Activated CD4-positive, alpha-beta memory T cell treated with anti-CD3 and anti-CD28 coated beads, Interleukin-2, amount 10 ng/mL, durations not matched to agents 7 days and 5 days (primary cell): ENCODE measurements around the gene C1QL3. TPM values are rescaled to one million over a fixed set of nuclear protein-coding genes. Genes with fewer than 3 reads are reported as not detected.

Source experiments
- CTCF ChIA-PET: fragments of 350-600 bp; sonication (Branson Sonifier 250); formaldehyde crosslinking; loops from one replicate; lab custom pipeline; 2021; ENCODE audit warnings: antibody characterized with exemption, inconsistent platforms; lab: Charles Lee
- POLR2A ChIA-PET: fragments of 350-600 bp; sonication (Branson Sonifier 250); formaldehyde crosslinking; loops from one replicate; lab custom pipeline; 2021; ENCODE audit warnings: antibody characterized with exemption; lab: Charles Lee
- DNase-seq: peaks from one replicate; pipeline ENCODE4 v3.0.0-alpha.2; 2020
- H3K27ac Mint-ChIP-seq: one replicate; pipeline ENCODE4 v1.8.0; 2021; ENCODE audit warnings: mild to moderate bottlenecking, mixed read lengths
- H3K27me3 Mint-ChIP-seq: one replicate; pipeline ENCODE4 v1.8.0; 2021; ENCODE audit warnings: mixed read lengths
- H3K36me3 Mint-ChIP-seq: one replicate; pipeline ENCODE4 v1.8.0; 2021; ENCODE audit warnings: low read depth, mixed read lengths
- H3K4me1 Mint-ChIP-seq: one replicate; pipeline ENCODE4 v1.8.0; 2021; ENCODE audit warnings: mixed read lengths
- H3K4me3 Mint-ChIP-seq: one replicate; pipeline ENCODE4 v1.8.0; 2021; ENCODE audit warnings: mild to moderate bottlenecking, mixed read lengths
- H3K9me3 Mint-ChIP-seq: one replicate; pipeline ENCODE4 v1.8.0; 2021; ENCODE audit warnings: mixed read lengths
- total RNA-seq, 2 experiments: library from RNA; stranded (reverse); gene quantifications; one replicate each; pipeline ENCODE4 v1.2.3, GENCODE V29; 2021

Gene C1QL3
- total RNA-seq, 2 experiments from 2014 or later = 0.08 to 0.15 TPM

GRCh38 chr10:16527452-16527851, 5.8 kb upstream of the C1QL3 start:
- DNase-seq = no peak
- Mint-ChIP-seq H3K36me3 (no peaks in the 10 kb centered on the region), H3K27ac (no peak overlapping the region), H3K4me3 (no peak overlapping the region), H3K9me3 (no peaks in the 10 kb centered on the region), H3K4me1 (peaks cover 3% of the 10 kb centered on the region), H3K27me3 (peaks cover 29% of the 10 kb centered on the region)
- CTCF ChIA-PET = interaction anchor here (0.9 to 1.4 kb wide), 2 partner anchors 17 to 90 kb away, joined by 3 read pairs; partner anchors contain the start of gene PTER
- POLR2A ChIA-PET = no interaction called here

- ChIA-PET POLR2A (no interaction called here), CTCF (interaction anchor here (1.5 kb wide), 1 partner anchor 641 kb away, joined by 3 read pairs; no protein-coding TSS in a partner anchor)
- Mint-ChIP-seq H3K4me1 (peaks cover 15% of the 10 kb centered on the region), H3K27ac (no peak overlapping the region), H3K4me3 (peak overlapping the region; percentile 44), H3K27me3 (peaks cover 38% of the 10 kb centered on the region), H3K36me3 (no peaks in the 10 kb centered on the region), H3K9me3 (no peaks in the 10 kb centered on the region)
- DNase-seq = peak; percentile 41
Measured at GRCh38 chr10:16520900-16521299, 779 bp downstream of the C1QL3 start.

GRCh38 chr10:16519908-16520861, 1.5 kb downstream of the C1QL3 start:
- ChIA-PET POLR2A (no interaction called here), CTCF (interaction anchor here (1.5 kb wide), 1 partner anchor 640 kb away, joined by 3 read pairs; no protein-coding TSS in a partner anchor)
- Mint-ChIP-seq H3K4me1 (peaks cover 15% of the 10 kb centered on the region), H3K27me3 (peaks cover 34% of the 10 kb centered on the region), H3K4me3 (peak overlapping the region; percentile 69), H3K27ac (no peak overlapping the region), H3K9me3 (no peaks in the 10 kb centered on the region), H3K36me3 (no peaks in the 10 kb centered on the region)
- no peak for DNase-seq

- Mint-ChIP-seq H3K27ac (no peak overlapping the region), H3K9me3 (no peaks in the 10 kb centered on the region), H3K27me3 (peaks cover 30% of the 10 kb centered on the region), H3K4me3 (peak overlapping the region; percentile 35), H3K4me1 (peaks cover 15% of the 10 kb centered on the region), H3K36me3 (no peaks in the 10 kb centered on the region)
- DNase-seq = no peak
- POLR2A ChIA-PET = no interaction called here
- CTCF ChIA-PET = interaction anchor here (0.5 to 1.1 kb wide), 3 partner anchors 14 to 617 kb away, joined by 3 read pairs; no protein-coding TSS in a partner anchor
Measured at GRCh38 chr10:16519250-16519907, 2.3 kb downstream of the C1QL3 start.

GRCh38 chr10:16518822-16519221, 2.9 kb downstream of the C1QL3 start:
- H3K4me3 Mint-ChIP-seq = peak overlapping the region; percentile 35
- H3K27me3 Mint-ChIP-seq = peaks cover 30% of the 10 kb centered on the region

GRCh38 chr10:16510843-16511242, 10.8 kb downstream of the C1QL3 start:
- Mint-ChIP-seq H3K9me3 (no peaks in the 10 kb centered on the region), H3K27ac (no peak overlapping the region), H3K4me1 (peaks cover 5% of the 10 kb centered on the region), H3K27me3 (no peaks in the 10 kb centered on the region), H3K4me3 (no peak overlapping the region), H3K36me3 (peaks cover 12% of the 10 kb centered on the region)
- ChIA-PET CTCF (no interaction called here), POLR2A (interaction anchor here (0.7 kb wide), 1 partner anchor 73 kb away, joined by 4 read pairs; no protein-coding TSS in a partner anchor)
- no peak for DNase-seq

More at GRCh38 chr10:16518822-16519221, 2.9 kb downstream of the C1QL3 start:
- Mint-ChIP-seq H3K9me3 (no peaks in the 10 kb centered on the region), H3K4me1 (peaks cover 15% of the 10 kb centered on the region), H3K27ac (no peak overlapping the region), H3K36me3 (no peaks in the 10 kb centered on the region)
- DNase-seq = no peak
- ChIA-PET CTCF (interaction anchor here (0.5 to 1.1 kb wide), 3 partner anchors 13 to 616 kb away, joined by 3 read pairs; no protein-coding TSS in a partner anchor), POLR2A (no interaction called here)

- Mint-ChIP-seq H3K27me3 (no peaks in the 10 kb centered on the region), H3K4me1 (peaks cover 5% of the 10 kb centered on the region), H3K4me3 (no peak overlapping the region), H3K27ac (no peak overlapping the region), H3K36me3 (peaks cover 12% of the 10 kb centered on the region), H3K9me3 (no peaks in the 10 kb centered on the region)
- CTCF ChIA-PET = no interaction called here
- DNase-seq = no peak
- POLR2A ChIA-PET = no interaction called here
Measured at GRCh38 chr10:16509996-16510395, 11.7 kb downstream of the C1QL3 start.

- Mint-ChIP-seq H3K27ac (no peak overlapping the region), H3K4me3 (no peak overlapping the region), H3K9me3 (no peaks in the 10 kb centered on the region), H3K36me3 (peaks cover 9% of the 10 kb centered on the region), H3K27me3 (no peaks in the 10 kb centered on the region), H3K4me1 (no peaks in the 10 kb centered on the region)
- CTCF ChIA-PET = interaction anchor here (1.3 kb wide), 1 partner anchor 14 kb away, joined by 3 read pairs; no protein-coding TSS in a partner anchor
- DNase-seq = no peak
- POLR2A ChIA-PET = no interaction called here
Measured at GRCh38 chr10:16505161-16505560, 16.5 kb downstream of the C1QL3 start.

GRCh38 chr10:16497911-16498310, 23.8 kb downstream of the C1QL3 start:
- no peak overlapping the region for H3K4me3 Mint-ChIP-seq
- no peak for DNase-seq

GRCh38 chr10:16493884-16494536, 27.7 kb downstream of the C1QL3 start:
- no peaks in the 10 kb centered on the region for H3K27me3 Mint-ChIP-seq
- H3K4me3 Mint-ChIP-seq = no peak overlapping the region
- H3K36me3 Mint-ChIP-seq = peaks cover 5% of the 10 kb centered on the region
- no peaks in the 10 kb centered on the region for H3K9me3 Mint-ChIP-seq
- ChIA-PET POLR2A (no interaction called here), CTCF (no interaction called here)
- DNase-seq = no peak
- no peak overlapping the region for H3K27ac Mint-ChIP-seq
- H3K4me1 Mint-ChIP-seq = no peaks in the 10 kb centered on the region

More at GRCh38 chr10:16497911-16498310, 23.8 kb downstream of the C1QL3 start:
- Mint-ChIP-seq H3K9me3 (no peaks in the 10 kb centered on the region), H3K27ac (no peak overlapping the region), H3K4me1 (no peaks in the 10 kb centered on the region), H3K36me3 (no peaks in the 10 kb centered on the region), H3K27me3 (no peaks in the 10 kb centered on the region)
- ChIA-PET POLR2A (no interaction called here), CTCF (no interaction called here)

GRCh38 chr10:16491933-16492332, 29.7 kb downstream of the C1QL3 start:
- Mint-ChIP-seq H3K4me3 (no peak overlapping the region), H3K36me3 (peaks cover 7% of the 10 kb centered on the region), H3K4me1 (no peaks in the 10 kb centered on the region), H3K9me3 (no peaks in the 10 kb centered on the region), H3K27ac (no peak overlapping the region), H3K27me3 (no peaks in the 10 kb centered on the region)
- DNase-seq = no peak
- ChIA-PET CTCF (interaction anchor here (0.6 to 1.0 kb wide), 2 partner anchors 48 to 52 kb away, joined by 3 to 5 read pairs; no protein-coding TSS in a partner anchor), POLR2A (no interaction called here)

- CTCF ChIA-PET = interaction anchor here (0.9 to 1.1 kb wide), 2 partner anchors 10 to 588 kb away, joined by 3 read pairs; no protein-coding TSS in a partner anchor
- H3K9me3 Mint-ChIP-seq = no peaks in the 10 kb centered on the region
- H3K4me3 Mint-ChIP-seq = no peak overlapping the region
- H3K27ac Mint-ChIP-seq = no peak overlapping the region
- no peaks in the 10 kb centered on the region for H3K4me1 Mint-ChIP-seq
- peaks cover 11% of the 10 kb centered on the region for H3K36me3 Mint-ChIP-seq
- POLR2A ChIA-PET = interaction anchor here (0.6 kb wide), 1 partner anchor 11 kb away, joined by 3 read pairs; no protein-coding TSS in a partner anchor
- H3K27me3 Mint-ChIP-seq = no peaks in the 10 kb centered on the region
- no peak for DNase-seq
Measured at GRCh38 chr10:16490511-16490910, 31.2 kb downstream of the C1QL3 start.
